ENCODE results near the gene CMPK2.

CMPK2 gene

GRCh38 chr2:6810961-6811360 lies 54.7 kb downstream of the CMPK2 start:
- DNase-seq (ENCODE audit: low read depth in 3 of 3): no peak

DNA sequence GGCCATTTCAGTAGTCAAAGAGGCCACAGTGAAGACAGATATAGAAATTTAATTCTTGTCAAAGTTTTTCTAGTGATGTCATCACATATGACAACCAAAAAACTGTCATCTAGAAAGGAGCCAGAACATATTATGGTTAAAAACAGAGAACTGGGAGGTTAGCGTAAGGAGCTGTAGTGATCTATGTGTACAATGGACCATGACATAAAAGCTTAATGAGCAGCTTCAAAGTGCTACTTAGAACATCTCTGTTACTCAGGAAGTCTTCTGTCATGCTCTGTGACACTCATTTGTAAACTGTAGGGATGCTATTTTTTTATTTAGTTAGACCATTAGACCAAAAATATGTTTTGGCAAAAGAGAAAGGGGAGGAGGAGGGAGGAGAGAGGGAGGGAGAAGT lies 57.3 kb downstream of the CMPK2 start:
- no peak for DNase-seq (ENCODE audit: low read depth in 3 of 3)

DNA sequence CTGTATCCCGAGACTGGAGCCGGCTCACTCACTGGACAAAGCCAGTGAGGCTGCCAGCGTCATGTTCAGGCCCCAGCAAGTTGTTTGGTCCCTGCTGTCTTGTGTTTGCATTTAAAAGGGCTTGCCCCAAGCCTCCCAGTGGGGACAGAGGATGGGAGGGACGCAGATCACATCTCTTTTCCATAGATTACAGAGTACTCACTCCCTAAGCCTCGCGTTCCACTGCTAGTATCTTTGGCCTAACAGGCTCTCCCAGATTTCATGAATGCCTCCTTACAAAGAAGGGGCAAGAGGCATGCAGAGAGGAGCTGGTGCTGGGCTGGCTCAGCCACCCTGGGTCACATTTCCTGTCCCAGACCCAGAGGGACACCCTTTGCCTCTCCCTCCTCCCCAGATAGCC lies 59.1 kb downstream of the CMPK2 start:
- no peak for DNase-seq (ENCODE audit: low read depth in 3 of 3)

GRCh38 chr2:6800553-6800952 lies 65.2 kb downstream of the CMPK2 start:
- DNase-seq (ENCODE audit: low read depth in 3 of 3): no peak
